Stimulated activated CD4-positive, alpha-beta T cell treated with anti-CD3 and anti-CD28 coated beads, TNF-alpha, amount 100 ng/mL, for 1 hour (primary cell): Measurements from ENCODE around the gene SFXN4.
"Not testable (repeated sequence)": the region's sequence is repeated elsewhere in the genome, so short reads cannot be mapped to it uniquely, and the experiment has no call there.

Source experiments
- DNase-seq, 3 donors: peaks; one replicate each; pipeline ENCODE4 v3.0.0-alpha.2; 2020; ENCODE audit warnings: low read depth in 3 of 3, low spot score in 1 of 3

Gene SFXN4

DNA sequence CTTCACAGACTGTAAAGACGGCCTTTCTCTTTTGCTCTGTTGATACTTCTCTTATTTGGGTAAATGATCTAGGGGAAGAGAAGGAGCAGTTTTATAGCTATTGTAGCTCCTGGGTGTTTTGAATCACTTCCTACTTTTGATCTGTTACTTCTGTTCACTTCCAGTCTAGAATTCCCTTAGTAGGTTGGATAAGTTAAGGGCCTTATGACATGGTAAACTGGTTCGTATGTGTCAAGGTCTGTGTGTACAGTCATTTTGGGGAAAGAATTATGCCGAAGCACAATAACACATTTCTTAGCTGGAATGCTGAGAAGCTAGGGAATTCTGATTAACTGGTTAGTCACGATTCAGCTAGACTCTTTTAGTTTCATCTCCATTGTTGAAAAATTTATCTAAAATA lies 53.5 kb downstream of the SFXN4 start:
- no peak for DNase-seq

DNA sequence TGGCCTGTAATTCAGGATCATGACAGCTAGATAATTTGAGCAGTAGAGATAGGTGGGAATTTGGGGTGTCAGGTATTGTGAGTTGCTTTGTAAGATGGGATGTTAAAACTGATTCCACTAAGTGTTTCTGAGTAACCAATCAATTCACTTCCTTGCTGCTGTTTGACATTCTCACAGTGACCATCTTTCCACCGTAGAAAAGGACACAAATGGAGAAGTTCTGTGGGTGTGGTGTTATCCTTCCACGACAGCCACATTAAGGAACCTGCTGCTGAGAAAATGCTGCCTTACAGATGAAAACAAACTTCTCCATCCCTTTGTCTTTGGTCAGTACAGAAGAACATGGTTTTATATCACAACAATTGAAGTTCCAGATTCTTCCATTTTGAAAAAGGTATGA lies 57.7 kb downstream of the SFXN4 start:
- not testable (repeated sequence) for DNase-seq

- DNase-seq, result not testable (repeated sequence)
Observed at GRCh38 chr10:119107106-119107505, 58.4 kb downstream of the SFXN4 start.

GRCh38 chr10:119105899-119106298 lies 59.6 kb downstream of the SFXN4 start:
- not testable (repeated sequence) for DNase-seq

DNA sequence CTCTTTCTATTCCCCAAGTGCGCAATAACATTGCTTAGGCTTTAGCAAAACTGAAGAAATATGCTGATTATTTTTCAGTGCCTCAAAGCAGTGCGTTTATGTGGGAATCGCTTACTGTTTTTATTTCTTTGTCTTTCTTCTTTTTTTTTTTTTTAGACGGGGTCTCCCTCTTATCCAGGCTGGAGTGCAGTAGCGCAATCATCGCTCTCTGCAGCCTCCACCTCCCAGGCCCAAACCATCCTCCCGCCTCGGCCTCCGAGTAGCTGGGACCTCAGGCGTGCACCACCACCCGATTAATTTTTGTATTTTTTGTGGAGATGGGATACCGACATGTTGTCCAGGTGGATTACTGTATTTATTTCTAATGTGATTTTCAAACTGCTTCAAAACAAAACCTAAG lies 60.4 kb downstream of the SFXN4 start:
- DNase-seq, result no peak

DNA sequence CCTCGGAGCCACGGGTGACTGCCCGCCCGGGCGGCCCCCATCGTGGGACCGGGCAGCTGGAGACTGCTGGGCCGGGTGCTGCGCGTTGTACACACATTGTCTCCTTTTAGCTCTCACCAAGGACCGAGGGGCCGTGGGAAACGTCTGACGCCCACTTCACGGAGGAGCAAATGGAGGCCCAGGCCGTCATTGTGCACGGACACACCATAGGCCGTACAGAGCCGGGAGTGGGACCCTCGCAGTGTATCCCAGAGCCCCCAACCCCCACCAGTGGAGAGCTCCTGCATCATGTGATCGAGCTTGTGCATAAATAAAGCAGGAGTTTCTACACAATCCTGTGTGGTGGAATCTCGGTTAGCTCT lies 60.9 kb downstream of the SFXN4 start:
- DNase-seq, result no peak

GRCh38 chr10:119103903-119104653 lies 61.4 kb downstream of the SFXN4 start, which contains the start of gene DENND10:
Gene DENND10, plus strand, starts transcription at chr10:119104113. Its CDS starts 30 bp downstream, at chr10:119104143.
- DNase-seq, result peak; percentile 50 to 72 (median 62)

DNA sequence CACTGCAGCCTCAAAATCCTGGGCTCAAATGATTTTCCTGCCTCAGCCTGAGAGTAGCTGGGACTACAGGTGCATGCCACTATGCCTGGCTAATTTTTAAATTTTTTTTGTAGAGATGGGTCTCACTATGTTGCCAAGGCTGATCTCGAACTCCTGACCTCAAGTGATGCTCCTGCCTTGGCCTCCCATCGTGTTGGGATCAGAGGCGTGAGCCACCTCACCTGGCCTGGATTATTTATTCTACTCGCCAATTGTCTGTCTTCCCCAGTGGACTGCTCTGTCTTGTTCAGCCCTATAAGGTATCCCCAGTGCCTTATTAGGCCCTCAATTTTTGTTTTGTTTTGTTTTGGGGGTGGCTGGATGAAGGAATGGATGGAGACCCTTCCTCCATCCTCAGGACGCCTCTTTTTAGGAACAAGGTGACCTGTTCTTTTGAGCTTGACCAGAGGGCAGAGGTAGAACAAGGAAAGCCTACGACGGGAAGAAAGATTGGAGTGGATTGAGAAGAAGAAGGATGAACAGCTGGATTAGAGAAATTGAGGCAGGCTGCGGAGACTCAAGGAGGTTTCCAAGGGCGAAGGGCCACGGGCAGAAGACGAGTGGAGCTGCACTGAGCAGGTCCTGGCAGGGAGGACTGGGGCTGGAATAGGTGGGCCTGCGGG lies 62.1 kb downstream of the SFXN4 start:
- no peak for DNase-seq

DNA sequence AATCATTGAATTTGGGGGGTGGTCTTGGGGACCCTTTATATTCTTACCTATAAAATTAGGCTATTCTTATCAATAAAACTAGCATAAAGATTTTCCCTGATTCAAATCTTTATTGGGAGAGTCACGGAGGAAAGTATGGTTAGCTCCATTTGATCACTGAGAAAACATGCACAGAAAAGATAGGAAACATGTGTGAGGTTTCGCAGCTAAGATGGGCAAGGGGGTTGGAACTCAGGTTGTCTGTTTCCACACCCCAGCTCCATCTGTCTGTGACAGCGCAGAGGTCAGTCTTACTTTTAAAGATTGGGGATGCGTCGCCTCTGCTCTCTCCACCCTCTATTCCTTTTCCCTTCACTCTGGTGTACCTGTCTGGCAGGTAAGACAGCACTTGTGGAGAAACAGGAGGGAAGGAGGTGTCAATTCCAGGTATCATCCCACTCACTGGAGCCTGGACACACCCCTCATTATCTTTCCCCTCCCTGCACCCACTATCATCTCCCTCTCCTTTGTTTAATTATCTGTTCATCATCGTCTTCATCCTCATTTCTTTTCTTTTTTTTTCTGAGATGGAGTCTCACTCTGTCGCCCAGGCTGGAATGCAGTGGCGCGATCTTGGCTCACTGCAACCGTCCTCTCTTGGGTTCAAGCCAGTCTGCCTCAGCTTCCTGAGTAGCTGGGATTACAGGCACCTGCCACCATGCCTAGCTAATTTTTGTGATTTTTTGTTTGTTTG lies 64.0 kb downstream of the SFXN4 start:
- no peak for DNase-seq

DNA sequence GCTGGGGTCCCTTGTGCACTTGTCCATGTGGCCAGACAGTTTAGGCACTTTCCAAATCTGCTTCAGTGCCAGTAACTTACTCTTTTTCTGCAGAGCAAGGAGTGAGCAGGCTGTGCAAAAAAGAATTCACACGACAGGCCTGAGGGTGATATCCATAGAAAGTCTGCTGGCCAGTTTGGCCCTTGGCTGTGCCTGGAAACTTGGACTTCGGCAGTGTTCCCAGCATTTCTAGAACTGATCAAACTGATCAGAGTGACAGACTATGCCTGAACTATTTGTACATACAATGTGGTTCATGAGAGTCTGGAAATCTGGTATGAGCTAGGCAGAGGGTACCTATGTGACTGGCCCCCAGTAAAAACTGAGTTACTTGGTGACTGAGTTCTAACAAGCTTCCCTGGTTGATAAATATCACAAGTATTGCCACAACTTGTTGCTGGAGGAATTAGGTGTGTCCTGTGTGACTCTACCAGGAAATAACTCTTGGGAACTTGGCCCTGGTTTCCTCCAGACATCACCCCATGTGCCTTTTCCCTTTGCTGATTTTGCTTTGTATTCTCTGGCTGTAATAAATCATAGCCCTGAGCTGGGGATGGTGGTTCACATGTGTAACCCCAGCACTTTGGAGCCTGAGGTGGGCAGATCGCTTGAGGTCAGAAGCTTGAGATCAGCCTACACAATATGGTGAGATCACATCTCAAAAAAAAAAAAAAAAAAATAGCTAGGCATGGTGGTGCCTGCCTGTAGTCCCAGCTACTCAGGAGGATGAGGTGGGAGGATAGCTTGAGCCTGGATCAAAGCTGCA lies 64.9 kb downstream of the SFXN4 start:
- DNase-seq, result no peak

- DNase-seq, result no peak
Observed at GRCh38 chr10:119098576-119098975, 66.9 kb downstream of the SFXN4 start.

DNA sequence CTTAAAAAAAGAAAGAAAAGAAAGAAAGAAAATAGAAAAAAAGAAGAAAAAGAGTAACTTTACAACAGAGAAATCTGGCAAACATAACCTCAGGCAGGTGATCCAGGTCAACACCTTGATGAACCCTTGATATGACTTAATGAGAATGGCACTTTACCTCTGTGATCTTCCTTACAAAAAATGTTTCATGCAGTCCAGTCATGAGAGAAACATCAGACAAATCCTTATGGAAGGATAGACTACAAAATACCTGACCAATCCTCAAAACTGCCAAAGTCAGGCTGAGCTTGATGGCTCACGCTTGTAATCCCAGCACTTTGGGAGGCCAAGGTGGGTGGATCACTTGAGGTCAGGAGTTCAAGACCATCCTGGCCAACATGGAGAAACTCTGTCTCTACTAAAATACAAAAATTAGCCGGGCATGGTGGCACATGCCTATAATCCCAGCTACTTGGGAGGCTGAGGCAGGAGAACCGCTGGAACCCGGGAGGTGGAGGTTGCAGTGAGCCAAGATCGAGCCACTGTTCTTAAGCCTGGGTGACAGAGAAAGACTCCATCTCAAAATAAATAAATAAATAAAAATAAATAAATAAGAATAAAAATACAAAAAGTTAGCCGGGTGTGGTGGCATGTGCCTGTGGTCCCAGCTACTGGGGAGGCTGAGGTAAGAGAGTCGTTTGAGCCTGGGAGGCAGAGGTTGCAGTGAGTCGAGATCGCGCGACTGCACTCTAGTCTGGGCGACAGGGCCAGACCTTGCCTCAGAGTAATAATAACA lies 68.7 kb downstream of the SFXN4 start:
- not testable (repeated sequence) for DNase-seq

- DNase-seq, result no peak
Observed at GRCh38 chr10:119095640-119096039, 69.9 kb downstream of the SFXN4 start.

DNA sequence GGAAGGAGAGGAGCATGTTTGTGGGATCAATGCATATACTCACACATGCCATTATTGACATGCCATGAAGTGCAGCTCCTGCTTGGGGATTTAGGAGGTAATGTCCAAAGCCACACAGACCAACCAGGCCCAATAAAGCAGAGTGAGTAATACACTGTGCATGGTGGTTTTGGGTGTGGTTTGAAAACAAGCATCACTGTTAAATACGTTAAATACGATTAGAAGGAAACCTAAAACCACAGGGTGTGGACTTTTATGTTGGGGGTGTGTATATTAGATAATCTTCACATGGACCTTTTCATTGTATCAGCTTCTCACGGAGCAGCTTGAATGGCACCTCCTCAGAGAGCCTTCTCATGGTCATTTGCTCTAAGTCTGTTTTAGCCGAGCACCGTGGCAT lies 74.5 kb downstream of the SFXN4 start:
- DNase-seq, result no peak
